Astrocyte (in vitro differentiated cells and primary cell): Measurements from ENCODE around the gene SRRM4. TPM values are rescaled to one million over a fixed set of nuclear protein-coding genes. Genes with fewer than 3 reads are reported as not detected.
A peak's percentile ranks its signal among the peaks of the same experiment; 100 is the strongest.

Experiments used
- DNase-seq: peaks from one replicate; pipeline ENCODE4 v3.0.0-alpha.2; 2010; ENCODE audit warnings: low read depth
- FAIRE-seq: peaks from 2 replicates; lab custom pipeline; 2011; peaks lifted over from hg19 to GRCh38; lab: Jason Lieb, UNC
- H2AFZ ChIP-seq: 2 replicates; pipeline ENCODE4 v1.6.0; 2012; ENCODE audit warnings: low read depth, low read length, inconsistent platforms
- H3K27ac ChIP-seq: 2 replicates; pipeline ENCODE4 v1.5.1; 2011; ENCODE audit warnings: low read depth, low read length, inconsistent platforms
- H3K27me3 ChIP-seq: 2 replicates; pipeline ENCODE4 v1.6.0; 2011; ENCODE audit warnings: low read length, inconsistent platforms; ENCODE audit not compliant: insufficient read depth
- H3K36me3 ChIP-seq: 2 replicates; pipeline ENCODE4 v1.5.1; 2011; ENCODE audit warnings: low read length, inconsistent platforms; ENCODE audit not compliant: insufficient read depth
- H3K4me1 ChIP-seq: 2 replicates; pipeline ENCODE4 v1.5.1; 2011; ENCODE audit warnings: low read length, inconsistent platforms; ENCODE audit not compliant: insufficient read depth
- H3K4me2 ChIP-seq: 2 replicates; pipeline ENCODE4 v1.6.0; 2012; ENCODE audit warnings: low read length, inconsistent platforms
- H3K4me3 ChIP-seq: 2 replicates; pipeline ENCODE4 v1.5.1; 2011; ENCODE audit warnings: low read depth, mild to moderate bottlenecking, low read length, inconsistent platforms; ENCODE audit not compliant: insufficient read depth
- H3K79me2 ChIP-seq: 2 replicates; pipeline ENCODE4 v1.6.0; 2012; ENCODE audit warnings: mild to moderate bottlenecking, low read length, inconsistent platforms; ENCODE audit not compliant: insufficient read depth
- H3K9ac ChIP-seq: 2 replicates; pipeline ENCODE4 v1.6.0; 2012; ENCODE audit warnings: mild to moderate bottlenecking, low read length, inconsistent platforms
- H3K9me3 ChIP-seq: 2 replicates; pipeline ENCODE4 v1.5.1; 2012; ENCODE audit warnings: low read depth, mild to moderate bottlenecking, low read length, inconsistent platforms; ENCODE audit not compliant: insufficient read depth
- H4K20me1 ChIP-seq: 2 replicates; pipeline ENCODE4 v1.6.0; 2012; ENCODE audit warnings: low read length, inconsistent platforms; ENCODE audit not compliant: insufficient read depth
- H3K27ac Mint-ChIP-seq: one replicate; pipeline ENCODE4 v1.8.0; 2021; ENCODE audit warnings: mild to moderate bottlenecking, mixed read lengths; ENCODE audit not compliant: unreplicated experiment
- H3K27me3 Mint-ChIP-seq: one replicate; pipeline ENCODE4 v1.8.0; 2021; ENCODE audit warnings: low read depth, mixed read lengths; ENCODE audit not compliant: unreplicated experiment
- H3K36me3 Mint-ChIP-seq: one replicate; pipeline ENCODE4 v1.8.0; 2021; ENCODE audit warnings: low read depth, mixed read lengths; ENCODE audit not compliant: unreplicated experiment
- H3K4me1 Mint-ChIP-seq: one replicate; pipeline ENCODE4 v1.8.0; 2021; ENCODE audit warnings: low read depth, mixed read lengths; ENCODE audit not compliant: unreplicated experiment
- H3K4me3 Mint-ChIP-seq: one replicate; pipeline ENCODE4 v1.8.0; 2021; ENCODE audit warnings: mild to moderate bottlenecking, moderate library complexity, mixed read lengths; ENCODE audit not compliant: unreplicated experiment
- H3K9me3 Mint-ChIP-seq: one replicate; pipeline ENCODE4 v1.8.0; 2021; ENCODE audit warnings: mild to moderate bottlenecking, mixed read lengths; ENCODE audit not compliant: unreplicated experiment
- EZH2 ChIP-seq: IDR thresholded peaks from 2 replicates; pipeline ENCODE4 v1.6.1; 2012; ENCODE audit warnings: mild to moderate bottlenecking, low read length, inconsistent platforms; ENCODE audit not compliant: insufficient read depth
- total RNA-seq: library from RNA; stranded (reverse); gene quantifications from 2 replicates; pipeline ENCODE4 v1.2.1, GENCODE V29; 2021
- TF ChIP-seq, protein P1 (sequence below): IDR thresholded peaks from 2 replicates; pipeline ENCODE4 v1.5.1; 2011; ENCODE audit warnings: low read depth, mild to moderate bottlenecking, inconsistent platforms, low read length, moderate library complexity; ENCODE audit not compliant: insufficient read depth

SRRM4 gene
- total RNA-seq, 1 donor from 2014 or later = 0.30 TPM

DNA sequence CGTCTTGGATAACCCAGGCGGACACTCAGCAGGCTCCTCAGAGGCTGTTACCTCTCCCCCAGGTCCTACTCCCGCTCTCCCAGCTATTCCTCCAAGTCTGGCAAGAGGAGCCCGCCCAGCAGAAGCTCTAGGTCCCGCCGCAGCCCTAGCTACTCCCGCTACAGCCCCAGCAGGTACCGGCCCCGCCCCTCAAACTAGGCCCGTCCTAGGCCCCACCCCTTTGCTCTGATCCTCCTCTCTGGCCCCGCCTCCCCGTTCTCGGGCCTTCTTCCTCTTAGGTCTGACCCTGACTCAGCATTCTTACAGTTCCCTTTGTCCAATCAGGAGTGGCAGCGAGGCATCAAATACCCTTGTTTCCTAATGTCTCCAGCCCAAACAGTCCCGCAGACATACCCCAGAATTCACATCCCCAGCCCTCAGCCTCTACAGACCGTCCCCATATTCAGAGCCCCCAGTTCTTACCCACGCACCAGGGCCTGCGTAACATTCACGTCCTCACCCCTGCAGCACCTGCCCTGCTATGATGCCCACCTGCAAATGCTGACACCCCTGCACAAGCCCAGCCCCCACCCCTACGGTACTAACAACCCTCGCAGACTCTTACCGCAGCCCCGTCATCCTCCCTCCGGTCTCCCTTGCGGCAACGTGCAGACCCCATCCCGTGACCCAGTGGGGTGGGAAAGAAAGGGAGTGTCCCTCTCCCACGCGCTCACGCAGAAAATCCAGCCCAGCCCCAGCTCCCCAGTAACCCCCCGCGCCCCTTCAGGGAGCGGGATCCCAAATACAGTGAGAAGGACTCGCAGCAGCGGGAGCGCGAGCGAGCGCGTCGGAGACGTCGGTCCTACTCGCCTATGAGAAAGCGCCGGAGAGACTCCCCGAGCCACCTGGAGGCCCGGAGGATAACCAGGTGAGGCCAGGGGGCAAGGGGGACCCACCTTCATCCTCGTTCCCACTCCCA, 172.4 kb downstream of the SRRM4 start:
- Histone ChIP-seq H3K27ac (no peak overlapping the region), H3K79me2 (no peaks in the 10 kb centered on the region), H3K36me3 (no peaks in the 10 kb centered on the region), H3K9ac (no peak overlapping the region), H3K4me2 (peak overlapping the region; percentile 41), H4K20me1 (no peaks in the 10 kb centered on the region), H3K27me3 (no peaks in the 10 kb centered on the region), H3K9me3 (no peaks in the 10 kb centered on the region), H2AFZ (no peak overlapping the region), H3K4me3 (no peak overlapping the region), H3K4me1 (no peaks in the 10 kb centered on the region)
- Mint-ChIP-seq H3K4me1 (peaks cover 5% of the 10 kb centered on the region), H3K27me3 (peaks cover 6% of the 10 kb centered on the region), H3K27ac (peak overlapping the region; percentile 91), H3K4me3 (peak overlapping the region; percentile 88), H3K36me3 (no peaks in the 10 kb centered on the region), H3K9me3 (peaks cover 5% of the 10 kb centered on the region)
- DNase-seq (no peak), FAIRE-seq (no peak)
- no peak for TF ChIP-seq EZH2
- TF ChIP-seq, protein P1, sequence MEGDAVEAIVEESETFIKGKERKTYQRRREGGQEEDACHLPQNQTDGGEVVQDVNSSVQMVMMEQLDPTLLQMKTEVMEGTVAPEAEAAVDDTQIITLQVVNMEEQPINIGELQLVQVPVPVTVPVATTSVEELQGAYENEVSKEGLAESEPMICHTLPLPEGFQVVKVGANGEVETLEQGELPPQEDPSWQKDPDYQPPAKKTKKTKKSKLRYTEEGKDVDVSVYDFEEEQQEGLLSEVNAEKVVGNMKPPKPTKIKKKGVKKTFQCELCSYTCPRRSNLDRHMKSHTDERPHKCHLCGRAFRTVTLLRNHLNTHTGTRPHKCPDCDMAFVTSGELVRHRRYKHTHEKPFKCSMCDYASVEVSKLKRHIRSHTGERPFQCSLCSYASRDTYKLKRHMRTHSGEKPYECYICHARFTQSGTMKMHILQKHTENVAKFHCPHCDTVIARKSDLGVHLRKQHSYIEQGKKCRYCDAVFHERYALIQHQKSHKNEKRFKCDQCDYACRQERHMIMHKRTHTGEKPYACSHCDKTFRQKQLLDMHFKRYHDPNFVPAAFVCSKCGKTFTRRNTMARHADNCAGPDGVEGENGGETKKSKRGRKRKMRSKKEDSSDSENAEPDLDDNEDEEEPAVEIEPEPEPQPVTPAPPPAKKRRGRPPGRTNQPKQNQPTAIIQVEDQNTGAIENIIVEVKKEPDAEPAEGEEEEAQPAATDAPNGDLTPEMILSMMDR = no peak

DNA sequence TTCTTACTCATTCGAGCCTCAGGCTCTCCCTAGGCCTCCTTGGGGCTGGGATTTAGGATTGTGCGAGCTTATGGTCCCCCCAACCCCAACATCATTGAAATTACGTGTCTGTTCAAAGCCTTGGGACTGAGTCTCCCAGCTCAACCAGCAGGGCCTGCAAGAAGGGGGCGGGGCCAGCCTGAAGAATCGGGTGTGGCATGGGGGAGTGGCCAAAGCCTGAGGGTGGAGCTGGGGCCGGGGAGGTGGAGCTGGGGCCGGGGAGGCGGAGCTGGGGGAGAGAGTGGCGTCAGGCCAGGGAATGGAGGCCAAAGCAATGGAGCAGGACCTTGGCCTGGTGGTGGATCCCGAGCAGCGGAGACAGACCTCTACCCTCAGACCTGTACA, 173.1 kb downstream of the SRRM4 start:
- Mint-ChIP-seq H3K4me3 (peak overlapping the region; percentile 88), H3K27me3 (peaks cover 7% of the 10 kb centered on the region), H3K4me1 (peaks cover 5% of the 10 kb centered on the region), H3K36me3 (no peaks in the 10 kb centered on the region), H3K27ac (peak overlapping the region; percentile 47), H3K9me3 (peaks cover 5% of the 10 kb centered on the region)
- no peaks in the 10 kb centered on the region for H3K79me2 ChIP-seq
- H3K27ac ChIP-seq = no peak overlapping the region
- no peak overlapping the region for H3K9ac ChIP-seq
- no peaks in the 10 kb centered on the region for H3K9me3 ChIP-seq
- no peaks in the 10 kb centered on the region for H3K4me1 ChIP-seq
- no peak overlapping the region for H3K4me3 ChIP-seq
- H4K20me1 ChIP-seq = no peaks in the 10 kb centered on the region
- H3K27me3 ChIP-seq = no peaks in the 10 kb centered on the region
- DNase-seq (no peak), FAIRE-seq (no peak)
- no peak overlapping the region for H3K4me2 ChIP-seq
- no peak for TF ChIP-seq EZH2
- TF ChIP-seq, protein P1 = no peak
- no peak overlapping the region for H2AFZ ChIP-seq
- no peaks in the 10 kb centered on the region for H3K36me3 ChIP-seq
